ENCODE data around the gene DIP2C.
"Not testable (repeated sequence)": the region's sequence is repeated elsewhere in the genome, so short reads cannot be mapped to it uniquely, and the experiment has no call there.

The DIP2C gene

GRCh38 chr10:323046-323445, 366.4 kb downstream of the DIP2C start:
- DNase-seq (ENCODE audit: low read depth), result not testable (repeated sequence)

GRCh38 chr10:320771-321170, 368.7 kb downstream of the DIP2C start:
- DNase-seq (ENCODE audit: low read depth), result no peak

- no peak for DNase-seq (ENCODE audit: low read depth)
These were observed 371.5 kb downstream of the DIP2C start for GRCh38 chr10:317926-318325.

- no peak for DNase-seq (ENCODE audit: low read depth)
These were observed 372.1 kb downstream of the DIP2C start for GRCh38 chr10:317271-317769.

GRCh38 chr10:316390-316789, 373.1 kb downstream of the DIP2C start:
- no peak for DNase-seq (ENCODE audit: low read depth)

- no peak for DNase-seq (ENCODE audit: low read depth)
These were observed 374.6 kb downstream of the DIP2C start for GRCh38 chr10:314871-315270.

- DNase-seq (ENCODE audit: low read depth), result no peak
These were observed 375.1 kb downstream of the DIP2C start for GRCh38 chr10:314381-314780.

- no peak for DNase-seq (ENCODE audit: low read depth)
These were observed 377.4 kb downstream of the DIP2C start for GRCh38 chr10:311901-312665.

- no peak for DNase-seq (ENCODE audit: low read depth)
These were observed 378.4 kb downstream of the DIP2C start for GRCh38 chr10:310976-311639.

- no peak for DNase-seq (ENCODE audit: low read depth)
These were observed 379.1 kb downstream of the DIP2C start for GRCh38 chr10:310371-310770.

GRCh38 chr10:308572-309085, 380.8 kb downstream of the DIP2C start:
- no peak for DNase-seq (ENCODE audit: low read depth)

- DNase-seq (ENCODE audit: low read depth), result no peak
These were observed 381.4 kb downstream of the DIP2C start for GRCh38 chr10:308101-308500.

- no peak for DNase-seq (ENCODE audit: low read depth)
These were observed 381.8 kb downstream of the DIP2C start for GRCh38 chr10:307659-308058.

- no peak for DNase-seq (ENCODE audit: low read depth)
These were observed 382.7 kb downstream of the DIP2C start for GRCh38 chr10:306675-307185.

GRCh38 chr10:306007-306674, 383.3 kb downstream of the DIP2C start:
- no peak for DNase-seq (ENCODE audit: low read depth)

- DNase-seq (ENCODE audit: low read depth), result no peak
These were observed 384.4 kb downstream of the DIP2C start for GRCh38 chr10:305034-305433.

- DNase-seq (ENCODE audit: low read depth), result no peak
These were observed 387.9 kb downstream of the DIP2C start for GRCh38 chr10:301536-301935.

GRCh38 chr10:300580-300979, 388.9 kb downstream of the DIP2C start:
- DNase-seq (ENCODE audit: low read depth), result not testable (repeated sequence)

- no peak for DNase-seq (ENCODE audit: low read depth)
These were observed 389.5 kb downstream of the DIP2C start for GRCh38 chr10:299969-300368.

GRCh38 chr10:299512-299911, 390.0 kb downstream of the DIP2C start:
- no peak for DNase-seq (ENCODE audit: low read depth)

- DNase-seq (ENCODE audit: low read depth), result no peak
These were observed 391.4 kb downstream of the DIP2C start for GRCh38 chr10:298033-298432.

- no peak for DNase-seq (ENCODE audit: low read depth)
These were observed 391.9 kb downstream of the DIP2C start for GRCh38 chr10:297567-297966.

GRCh38 chr10:293636-294035, 395.8 kb downstream of the DIP2C start:
- no peak for DNase-seq (ENCODE audit: low read depth)
